ENCODE results near the gene LAMTOR2.

DNA sequence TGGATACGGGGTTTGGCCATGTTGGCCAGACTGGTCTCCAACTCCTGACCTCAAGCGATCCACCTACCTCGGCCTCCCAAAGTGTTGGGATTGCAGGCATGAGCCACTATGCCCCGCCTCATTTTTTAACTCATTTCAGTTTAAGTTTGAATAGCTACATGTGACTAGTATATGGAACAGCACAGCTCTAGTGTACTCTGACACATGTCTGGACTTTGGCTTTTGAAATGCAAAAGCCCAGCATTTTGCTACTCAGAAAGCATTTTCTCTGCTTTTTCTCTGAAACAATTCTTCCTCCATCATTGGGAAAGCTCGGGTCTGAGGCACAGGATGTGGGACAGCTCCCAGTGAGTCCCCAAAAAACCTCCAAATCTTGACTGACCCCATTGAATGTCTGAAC is 29.8 kb upstream of the LAMTOR2 start:
- TF ChIP-seq, protein P1, sequence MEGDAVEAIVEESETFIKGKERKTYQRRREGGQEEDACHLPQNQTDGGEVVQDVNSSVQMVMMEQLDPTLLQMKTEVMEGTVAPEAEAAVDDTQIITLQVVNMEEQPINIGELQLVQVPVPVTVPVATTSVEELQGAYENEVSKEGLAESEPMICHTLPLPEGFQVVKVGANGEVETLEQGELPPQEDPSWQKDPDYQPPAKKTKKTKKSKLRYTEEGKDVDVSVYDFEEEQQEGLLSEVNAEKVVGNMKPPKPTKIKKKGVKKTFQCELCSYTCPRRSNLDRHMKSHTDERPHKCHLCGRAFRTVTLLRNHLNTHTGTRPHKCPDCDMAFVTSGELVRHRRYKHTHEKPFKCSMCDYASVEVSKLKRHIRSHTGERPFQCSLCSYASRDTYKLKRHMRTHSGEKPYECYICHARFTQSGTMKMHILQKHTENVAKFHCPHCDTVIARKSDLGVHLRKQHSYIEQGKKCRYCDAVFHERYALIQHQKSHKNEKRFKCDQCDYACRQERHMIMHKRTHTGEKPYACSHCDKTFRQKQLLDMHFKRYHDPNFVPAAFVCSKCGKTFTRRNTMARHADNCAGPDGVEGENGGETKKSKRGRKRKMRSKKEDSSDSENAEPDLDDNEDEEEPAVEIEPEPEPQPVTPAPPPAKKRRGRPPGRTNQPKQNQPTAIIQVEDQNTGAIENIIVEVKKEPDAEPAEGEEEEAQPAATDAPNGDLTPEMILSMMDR (IDR thresholded peaks at IDR 0.05; ENCODE audit: low read length): no peak
- TF ChIP-seq EZH2phosphoT487 (IDR thresholded peaks at IDR 0.05; ENCODE audit: low read length): no peak
- no peak for TF ChIP-seq EZH2 (optimal IDR thresholded peaks at IDR 0.05; ENCODE audit: low read depth, low read length)
